Measurements from ENCODE around the gene TSPAN10. TPM values are rescaled to one million over a fixed set of nuclear protein-coding genes. Genes with fewer than 3 reads are reported as not detected.

The TSPAN10 gene
- total RNA-seq, 2 experiments from 2014 or later: 0.17 TPM; not detected in 1

DNA sequence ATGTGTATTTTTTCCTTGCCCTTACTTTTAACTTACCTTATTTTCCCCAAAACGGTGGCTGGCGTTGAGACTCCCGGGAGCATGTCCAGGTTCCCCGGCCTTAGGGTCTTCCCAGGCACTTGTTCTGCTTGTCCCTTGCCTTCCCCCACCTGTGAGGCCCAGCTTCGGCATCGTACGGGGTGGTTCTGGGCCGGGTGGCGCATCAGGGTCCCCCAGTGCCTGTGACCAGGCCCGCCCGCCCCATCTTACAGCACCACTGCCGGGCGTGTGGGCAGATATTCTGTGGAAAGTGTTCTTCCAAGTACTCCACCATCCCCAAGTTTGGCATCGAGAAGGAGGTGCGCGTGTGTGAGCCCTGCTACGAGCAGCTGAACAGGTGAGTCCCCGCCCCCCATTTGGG lies 54.2 kb downstream of the TSPAN10 start:
- intact Hi-C loops (cut with DNase I, micrococcal nuclease): no loop called here
- peaks cover 5% of the 10 kb centered on the region for H3K4me1 Mint-ChIP-seq (ENCODE audit: low read depth)
- ATAC-seq (ENCODE audit: poor library complexity) (no peak), DNase-seq (no peak)
- no peak overlapping the region for H3K4me3 Mint-ChIP-seq
- H3K9me3 Mint-ChIP-seq: no peaks in the 10 kb centered on the region
- CTCF ChIA-PET: no interaction called here
- Histone ChIP-seq H3K4me1 (ENCODE audit: insufficient read depth, low read length) (peaks cover 21% of the 10 kb centered on the region), H3K36me3 (ENCODE audit: insufficient read depth, low read length) (peaks cover 95% of the 10 kb centered on the region), H3K27ac (ENCODE audit: low read depth in 1 of 2, low read length in 2 of 2) (no peak overlapping the region), H3K27me3 (ENCODE audit: control insufficient read depth in 1 of 2, insufficient read depth in 2 of 2, low read length in 2 of 2) (no peaks in the 10 kb centered on the region), H3K9me3 (ENCODE audit: control insufficient read depth in 1 of 2, insufficient read depth in 1 of 2, low read length in 2 of 2) (no peaks in the 10 kb centered on the region), H3K4me3 (ENCODE audit: low read length) (no peak overlapping the region)
- H3K36me3 Mint-ChIP-seq (ENCODE audit: low read depth): peaks cover 50% of the 10 kb centered on the region
- no peaks in the 10 kb centered on the region for H3K27me3 Mint-ChIP-seq
- TF ChIP-seq, protein P1, sequence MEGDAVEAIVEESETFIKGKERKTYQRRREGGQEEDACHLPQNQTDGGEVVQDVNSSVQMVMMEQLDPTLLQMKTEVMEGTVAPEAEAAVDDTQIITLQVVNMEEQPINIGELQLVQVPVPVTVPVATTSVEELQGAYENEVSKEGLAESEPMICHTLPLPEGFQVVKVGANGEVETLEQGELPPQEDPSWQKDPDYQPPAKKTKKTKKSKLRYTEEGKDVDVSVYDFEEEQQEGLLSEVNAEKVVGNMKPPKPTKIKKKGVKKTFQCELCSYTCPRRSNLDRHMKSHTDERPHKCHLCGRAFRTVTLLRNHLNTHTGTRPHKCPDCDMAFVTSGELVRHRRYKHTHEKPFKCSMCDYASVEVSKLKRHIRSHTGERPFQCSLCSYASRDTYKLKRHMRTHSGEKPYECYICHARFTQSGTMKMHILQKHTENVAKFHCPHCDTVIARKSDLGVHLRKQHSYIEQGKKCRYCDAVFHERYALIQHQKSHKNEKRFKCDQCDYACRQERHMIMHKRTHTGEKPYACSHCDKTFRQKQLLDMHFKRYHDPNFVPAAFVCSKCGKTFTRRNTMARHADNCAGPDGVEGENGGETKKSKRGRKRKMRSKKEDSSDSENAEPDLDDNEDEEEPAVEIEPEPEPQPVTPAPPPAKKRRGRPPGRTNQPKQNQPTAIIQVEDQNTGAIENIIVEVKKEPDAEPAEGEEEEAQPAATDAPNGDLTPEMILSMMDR (IDR thresholded peaks at IDR 0.05): no peak
- POLR2A ChIA-PET: no interaction called here
- no peak overlapping the region for H3K27ac Mint-ChIP-seq

DNA sequence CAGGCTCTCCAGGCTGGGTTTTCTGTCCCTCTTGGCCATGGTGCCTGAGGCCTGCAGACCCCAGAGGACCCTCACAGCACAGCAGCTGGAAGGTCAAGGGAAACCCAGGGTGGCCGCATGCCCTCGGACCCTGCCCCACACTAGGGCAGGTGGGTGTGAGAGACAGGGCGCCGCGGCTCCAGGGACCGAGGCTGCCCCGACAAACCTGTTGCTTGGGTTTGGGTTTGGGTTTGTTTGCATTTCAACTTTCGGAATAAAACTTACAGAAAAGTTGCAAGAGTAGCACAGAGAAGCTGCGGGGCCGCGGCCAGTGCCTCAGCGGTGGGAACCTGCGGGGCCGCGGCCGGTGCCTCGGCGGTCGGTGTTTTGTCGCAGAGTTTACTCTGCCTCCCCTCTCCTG lies 54.6 kb downstream of the TSPAN10 start:
- ChIA-PET POLR2A (no interaction called here), CTCF (no interaction called here)
- DNase-seq (no peak), ATAC-seq (ENCODE audit: poor library complexity) (no peak)
- intact Hi-C loops (cut with DNase I, micrococcal nuclease): no loop called here
- TF ChIP-seq, protein P1 (IDR thresholded peaks at IDR 0.05): no peak
- H3K4me3 Mint-ChIP-seq: no peak overlapping the region
- H3K27ac Mint-ChIP-seq: no peak overlapping the region
- H3K4me1 Mint-ChIP-seq (ENCODE audit: low read depth): peaks cover 5% of the 10 kb centered on the region
- H3K36me3 Mint-ChIP-seq (ENCODE audit: low read depth): peaks cover 47% of the 10 kb centered on the region
- Histone ChIP-seq H3K4me1 (ENCODE audit: insufficient read depth, low read length) (peaks cover 17% of the 10 kb centered on the region), H3K36me3 (ENCODE audit: insufficient read depth, low read length) (peaks cover 95% of the 10 kb centered on the region), H3K9me3 (ENCODE audit: control insufficient read depth in 1 of 2, insufficient read depth in 1 of 2, low read length in 2 of 2) (no peaks in the 10 kb centered on the region), H3K27ac (ENCODE audit: low read depth in 1 of 2, low read length in 2 of 2) (no peak overlapping the region), H3K4me3 (ENCODE audit: low read length) (no peak overlapping the region), H3K27me3 (ENCODE audit: control insufficient read depth in 1 of 2, insufficient read depth in 2 of 2, low read length in 2 of 2) (no peaks in the 10 kb centered on the region)
- no peaks in the 10 kb centered on the region for H3K9me3 Mint-ChIP-seq
- H3K27me3 Mint-ChIP-seq: no peaks in the 10 kb centered on the region

DNA sequence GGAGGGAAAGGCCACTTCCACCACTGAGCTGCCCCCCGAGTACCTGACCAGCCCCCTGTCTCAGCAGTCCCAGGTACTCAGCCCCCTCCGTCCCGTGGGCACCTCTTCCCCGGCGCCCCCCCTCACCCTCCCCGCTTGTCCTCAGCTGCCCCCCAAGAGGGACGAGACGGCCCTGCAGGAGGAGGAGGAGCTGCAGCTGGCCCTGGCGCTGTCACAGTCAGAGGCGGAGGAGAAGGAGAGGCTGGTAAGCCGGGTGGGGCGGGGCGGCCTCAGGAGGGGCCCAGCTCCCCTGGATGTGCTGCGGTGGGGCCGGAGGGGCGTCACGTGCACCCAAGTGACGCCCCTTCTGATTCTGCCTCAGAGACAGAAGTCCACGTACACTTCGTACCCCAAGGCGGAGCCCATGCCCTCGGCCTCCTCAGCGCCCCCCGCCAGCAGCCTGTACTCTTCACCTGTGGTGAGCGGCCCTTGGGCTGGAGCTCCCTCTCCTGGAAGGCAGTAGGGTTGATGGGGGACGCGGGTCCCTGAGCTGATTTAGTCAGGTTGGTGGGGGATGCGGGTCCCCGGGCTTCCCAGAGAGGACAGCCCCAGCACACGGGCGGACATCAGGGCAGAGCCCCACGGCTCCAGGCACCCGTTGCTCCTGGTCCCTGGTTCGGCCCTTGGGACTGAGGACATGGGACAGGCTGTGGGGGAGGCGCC lies 56.7 kb downstream of the TSPAN10 start:
- H3K4me1 ChIP-seq (ENCODE audit: insufficient read depth, low read length): peaks cover 5% of the 10 kb centered on the region
- H3K4me3 Mint-ChIP-seq: no peak overlapping the region
- H3K9me3 ChIP-seq (ENCODE audit: control insufficient read depth in 1 of 2, insufficient read depth in 1 of 2, low read length in 2 of 2): no peaks in the 10 kb centered on the region
- peaks cover 95% of the 10 kb centered on the region for H3K36me3 ChIP-seq (ENCODE audit: insufficient read depth, low read length)
- TF ChIP-seq, protein P1 (IDR thresholded peaks at IDR 0.05): no peak
- no peaks in the 10 kb centered on the region for H3K27me3 Mint-ChIP-seq
- ChIA-PET CTCF (no interaction called here), POLR2A (no interaction called here)
- H3K4me3 ChIP-seq (ENCODE audit: low read length): no peak overlapping the region
- H3K27ac Mint-ChIP-seq: no peak overlapping the region
- ATAC-seq (ENCODE audit: poor library complexity) (no peak), DNase-seq (no peak)
- H3K36me3 Mint-ChIP-seq (ENCODE audit: low read depth): peaks cover 53% of the 10 kb centered on the region
- H3K4me1 Mint-ChIP-seq (ENCODE audit: low read depth): no peaks in the 10 kb centered on the region
- intact Hi-C loops (cut with DNase I, micrococcal nuclease): no loop called here
- H3K27ac ChIP-seq (ENCODE audit: low read depth in 1 of 2, low read length in 2 of 2): no peak overlapping the region
- H3K9me3 Mint-ChIP-seq: no peaks in the 10 kb centered on the region
- H3K27me3 ChIP-seq (ENCODE audit: control insufficient read depth in 1 of 2, insufficient read depth in 2 of 2, low read length in 2 of 2): no peaks in the 10 kb centered on the region
